Activated B cell treated with CpG ODN at 0.5 μM for 24 hours (primary cell): ENCODE results near the gene RERE. TPM values are rescaled to one million over a fixed set of nuclear protein-coding genes. Genes with fewer than 3 reads are reported as not detected.

ENCODE experiments used
- ATAC-seq: fragments of 200-7000 bp; cut with Tn5 transposase; one replicate; pipeline ENCODE4 v1.10.0; 2021; ENCODE audit warnings: low read depth, mild to moderate bottlenecking, moderate library complexity
- CTCF ChIA-PET: fragments of 350-600 bp; sonication (Branson Sonifier 250); formaldehyde crosslinking; loops from one replicate; lab custom pipeline; 2021; ENCODE audit warnings: antibody characterized with exemption; lab: Charles Lee
- POLR2A ChIA-PET: fragments of 350-600 bp; sonication (Branson Sonifier 250); formaldehyde crosslinking; loops from one replicate; lab custom pipeline; 2021; ENCODE audit warnings: antibody characterized with exemption; lab: Charles Lee
- DNase-seq: peaks from one replicate; pipeline ENCODE4 v3.0.0; 2022
- H3K27ac Mint-ChIP-seq: one replicate; pipeline ENCODE4 v1.8.0; 2020; ENCODE audit warnings: mixed read lengths
- H3K27me3 Mint-ChIP-seq: one replicate; pipeline ENCODE4 v1.8.0; 2021; ENCODE audit warnings: mixed read lengths
- H3K36me3 Mint-ChIP-seq: one replicate; pipeline ENCODE4 v1.8.0; 2021; ENCODE audit warnings: low read depth, mixed read lengths
- H3K4me1 Mint-ChIP-seq: one replicate; pipeline ENCODE4 v1.8.0; 2021; ENCODE audit warnings: mixed read lengths
- H3K4me3 Mint-ChIP-seq: one replicate; pipeline ENCODE4 v1.8.0; 2020; ENCODE audit warnings: mild to moderate bottlenecking, mixed read lengths
- H3K9me3 Mint-ChIP-seq: one replicate; pipeline ENCODE4 v1.8.0; 2020; ENCODE audit warnings: mixed read lengths
- CTCF ChIP-seq: fragments of 200-600 bp; IDR thresholded peaks from one replicate; pipeline ENCODE4 v1.8.0; 2022; ENCODE audit warnings: antibody characterized with exemption, mild to moderate bottlenecking
- intact Hi-C: fragments of 100-400 bp; cut with micrococcal nuclease; formaldehyde crosslinking; loops from one replicate; pipeline ENCODE4 v1.15.1; 2024
- total RNA-seq: library from RNA; stranded (reverse); gene quantifications from 2 replicates; pipeline ENCODE4 v1.2.3, GENCODE V29; 2022

RERE gene
- total RNA-seq, 1 donor from 2014 or later = 98.8 TPM

GRCh38 chr1:8431019-8431418, 386.4 kb downstream of the RERE start:
- Mint-ChIP-seq H3K4me3 (peak overlapping the region; percentile 39), H3K4me1 (peaks cover 90% of the 10 kb centered on the region), H3K9me3 (no peaks in the 10 kb centered on the region), H3K27me3 (no peaks in the 10 kb centered on the region), H3K36me3 (peaks cover 3% of the 10 kb centered on the region), H3K27ac (peak overlapping the region; percentile 84)
- intact Hi-C loops = no loop called here
- ATAC-seq (peak; percentile 46), DNase-seq (no peak)
- POLR2A ChIA-PET = interaction anchor here (1.0 to 1.6 kb wide), 6 partner anchors 8 to 95 kb away, joined by 3 to 7 read pairs (median 4); no protein-coding TSS in a partner anchor
- TF ChIP-seq CTCF = no peak
- CTCF ChIA-PET = interaction anchor here (0.9 to 2.2 kb wide), 13 partner anchors 9 to 295 kb away, joined by 3 to 25 read pairs (median 4); no protein-coding TSS in a partner anchor

GRCh38 chr1:8430476-8430875, 387.0 kb downstream of the RERE start:
- CTCF ChIA-PET = interaction anchor here (0.9 to 2.2 kb wide), 9 partner anchors 8 to 295 kb away, joined by 3 to 25 read pairs (median 4); no protein-coding TSS in a partner anchor
- DNase-seq (no peak), ATAC-seq (no peak)
- H3K27me3 Mint-ChIP-seq = no peaks in the 10 kb centered on the region
- peaks cover 3% of the 10 kb centered on the region for H3K36me3 Mint-ChIP-seq
- no peaks in the 10 kb centered on the region for H3K9me3 Mint-ChIP-seq
- TF ChIP-seq CTCF = no peak
- peak overlapping the region; percentile 84 for H3K27ac Mint-ChIP-seq
- POLR2A ChIA-PET = interaction anchor here (1.0 to 1.6 kb wide), 3 partner anchors 11 to 95 kb away, joined by 3 to 4 read pairs (median 3); no protein-coding TSS in a partner anchor
- peaks cover 90% of the 10 kb centered on the region for H3K4me1 Mint-ChIP-seq
- H3K4me3 Mint-ChIP-seq = no peak overlapping the region
- intact Hi-C loops = no loop called here

- no peak overlapping the region for H3K4me3 Mint-ChIP-seq
- peaks cover 90% of the 10 kb centered on the region for H3K4me1 Mint-ChIP-seq
- POLR2A ChIA-PET = interaction anchor here (1.6 kb wide), 1 partner anchor 96 kb away, joined by 4 read pairs; no protein-coding TSS in a partner anchor
- no peak for TF ChIP-seq CTCF
- ATAC-seq = no peak
- no peak for DNase-seq
- intact Hi-C loops = loop anchor here (5.0 kb wide), 2 partner anchors 448 to 998 kb away; partner anchors contain the start of gene ENO1
- no peaks in the 10 kb centered on the region for H3K9me3 Mint-ChIP-seq
- peak overlapping the region; percentile 77 for H3K27ac Mint-ChIP-seq
- CTCF ChIA-PET = interaction anchor here (1.0 to 2.5 kb wide), 6 partner anchors 10 to 296 kb away, joined by 3 to 25 read pairs (median 6); no protein-coding TSS in a partner anchor
- H3K36me3 Mint-ChIP-seq = peaks cover 3% of the 10 kb centered on the region
- no peaks in the 10 kb centered on the region for H3K27me3 Mint-ChIP-seq
Measured at GRCh38 chr1:8429549-8430110, 387.8 kb downstream of the RERE start.

GRCh38 chr1:8428441-8428840, 389.0 kb downstream of the RERE start:
- no peak for TF ChIP-seq CTCF
- H3K27ac Mint-ChIP-seq = peak overlapping the region; percentile 90
- no peaks in the 10 kb centered on the region for H3K36me3 Mint-ChIP-seq
- peaks cover 87% of the 10 kb centered on the region for H3K4me1 Mint-ChIP-seq
- intact Hi-C loops = loop anchor here (5.0 kb wide), 2 partner anchors 449 to 999 kb away; partner anchors contain the start of gene ENO1
- DNase-seq = no peak
- POLR2A ChIA-PET = interaction anchor here (0.7 to 1.9 kb wide), 8 partner anchors 16 to 449 kb away, joined by 3 to 8 read pairs (median 4); partner anchors contain the start of gene ENO1
- H3K27me3 Mint-ChIP-seq = no peaks in the 10 kb centered on the region
- CTCF ChIA-PET = interaction anchor here (0.8 to 2.5 kb wide), 4 partner anchors 14 to 311 kb away, joined by 3 to 15 read pairs (median 4); no protein-coding TSS in a partner anchor
- ATAC-seq = no peak
- H3K9me3 Mint-ChIP-seq = no peaks in the 10 kb centered on the region
- H3K4me3 Mint-ChIP-seq = no peak overlapping the region

- CTCF ChIA-PET = interaction anchor here (0.8 to 2.5 kb wide), 3 partner anchors 15 to 311 kb away, joined by 3 to 15 read pairs (median 4); no protein-coding TSS in a partner anchor
- intact Hi-C loops = loop anchor here (1.0 to 5.0 kb wide), 7 partner anchors 11 to 999 kb away; partner anchors contain the start of genes ENO1 and ERRFI1
- peaks cover 3% of the 10 kb centered on the region for H3K36me3 Mint-ChIP-seq
- DNase-seq (no peak), ATAC-seq (no peak)
- H3K9me3 Mint-ChIP-seq = no peaks in the 10 kb centered on the region
- POLR2A ChIA-PET = interaction anchor here (0.6 to 1.9 kb wide), 23 partner anchors 9 to 864 kb away, joined by 3 to 8 read pairs (median 4); partner anchors contain the start of gene ENO1
- H3K4me3 Mint-ChIP-seq = peak overlapping the region; percentile 77
- H3K27ac Mint-ChIP-seq = peak overlapping the region; percentile 90
- TF ChIP-seq CTCF = no peak
- peaks cover 85% of the 10 kb centered on the region for H3K4me1 Mint-ChIP-seq
- no peaks in the 10 kb centered on the region for H3K27me3 Mint-ChIP-seq
Measured at GRCh38 chr1:8427986-8428385, 389.5 kb downstream of the RERE start.
